Adipocyte (in vitro differentiated cells): ENCODE data around the gene NPAS2.

Experiments used
- DNase-seq: peaks from one replicate; pipeline ENCODE4 v3.0.0-alpha.2; 2015; ENCODE audit warnings: low read depth
- H3K27me3 ChIP-seq: replicated peaks from 2 replicates; pipeline ENCODE4 v1.7.0; 2013; ENCODE audit warnings: mild to moderate bottlenecking, low read length, moderate library complexity; ENCODE audit not compliant: control insufficient read depth, insufficient read depth
- H3K36me3 ChIP-seq: 2 replicates; pipeline ENCODE4 v1.7.0; 2013; ENCODE audit warnings: low read length, mild to moderate bottlenecking, moderate library complexity; ENCODE audit not compliant: control insufficient read depth, insufficient read depth, severe bottlenecking
- H3K4me1 ChIP-seq: 2 replicates; pipeline ENCODE4 v1.7.0; 2013; ENCODE audit warnings: mild to moderate bottlenecking, low read length, moderate library complexity; ENCODE audit not compliant: control insufficient read depth, insufficient read depth
- H3K4me3 ChIP-seq: 2 replicates; pipeline ENCODE4 v1.7.0; 2013; ENCODE audit warnings: mild to moderate bottlenecking, low read length, moderate library complexity
- H3K9ac ChIP-seq: 2 replicates; pipeline ENCODE4 v1.7.0; 2013; ENCODE audit warnings: mild to moderate bottlenecking, low read length, moderate library complexity
- H3K9me3 ChIP-seq: 2 replicates; pipeline ENCODE4 v1.7.0; 2013; ENCODE audit warnings: mild to moderate bottlenecking, low read length, moderate library complexity; ENCODE audit not compliant: control insufficient read depth

Gene NPAS2

DNA sequence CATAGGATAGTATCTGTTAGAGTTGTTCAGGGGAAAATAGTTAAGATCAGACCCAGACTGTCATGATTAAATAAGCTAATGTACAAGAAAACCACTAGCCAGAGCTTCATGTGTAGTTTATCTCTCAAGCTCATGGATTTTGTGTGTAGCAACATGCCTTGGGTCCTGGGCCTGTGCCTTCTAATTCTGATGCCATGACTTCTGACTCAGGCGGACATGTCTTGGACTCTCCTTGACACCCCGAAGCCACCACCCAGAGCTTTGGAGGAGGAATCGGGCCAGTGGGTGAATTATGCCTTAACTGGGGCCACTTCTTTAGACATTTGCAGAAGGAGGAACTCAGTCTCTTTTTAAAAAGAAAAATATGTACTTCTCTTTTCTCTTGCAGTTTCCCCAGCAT, 68.7 kb downstream of the NPAS2 start:
- Histone ChIP-seq H3K27me3 (no peaks in the 10 kb centered on the region), H3K4me1 (peaks cover 36% of the 10 kb centered on the region), H3K4me3 (no peak overlapping the region), H3K36me3 (no peaks in the 10 kb centered on the region), H3K9ac (no peak overlapping the region), H3K9me3 (no peaks in the 10 kb centered on the region)
- no peak for DNase-seq

DNA sequence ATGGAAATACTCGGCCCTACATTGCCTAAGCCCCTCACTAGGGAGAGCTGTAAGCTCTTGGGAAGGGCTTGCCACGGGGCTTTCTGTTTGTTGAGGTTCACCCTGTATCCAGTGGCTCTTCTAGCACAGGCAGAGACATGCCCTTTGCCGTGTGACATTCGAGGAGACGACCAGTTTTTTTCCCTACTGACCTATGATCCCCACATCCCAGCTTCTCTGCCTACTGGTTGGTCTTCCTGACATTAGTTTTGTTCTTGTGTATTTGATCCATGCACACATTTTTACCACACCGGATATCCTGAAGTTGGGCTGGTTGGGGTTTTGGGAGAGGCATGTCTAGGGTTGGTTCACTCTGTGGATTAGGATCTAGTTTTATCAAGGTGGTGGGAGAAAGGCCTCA, 69.3 kb downstream of the NPAS2 start:
- H3K9me3 ChIP-seq = no peaks in the 10 kb centered on the region
- DNase-seq = no peak
- no peak overlapping the region for H3K9ac ChIP-seq
- no peaks in the 10 kb centered on the region for H3K27me3 ChIP-seq
- peaks cover 39% of the 10 kb centered on the region for H3K4me1 ChIP-seq
- H3K4me3 ChIP-seq = no peak overlapping the region
- no peaks in the 10 kb centered on the region for H3K36me3 ChIP-seq

DNA sequence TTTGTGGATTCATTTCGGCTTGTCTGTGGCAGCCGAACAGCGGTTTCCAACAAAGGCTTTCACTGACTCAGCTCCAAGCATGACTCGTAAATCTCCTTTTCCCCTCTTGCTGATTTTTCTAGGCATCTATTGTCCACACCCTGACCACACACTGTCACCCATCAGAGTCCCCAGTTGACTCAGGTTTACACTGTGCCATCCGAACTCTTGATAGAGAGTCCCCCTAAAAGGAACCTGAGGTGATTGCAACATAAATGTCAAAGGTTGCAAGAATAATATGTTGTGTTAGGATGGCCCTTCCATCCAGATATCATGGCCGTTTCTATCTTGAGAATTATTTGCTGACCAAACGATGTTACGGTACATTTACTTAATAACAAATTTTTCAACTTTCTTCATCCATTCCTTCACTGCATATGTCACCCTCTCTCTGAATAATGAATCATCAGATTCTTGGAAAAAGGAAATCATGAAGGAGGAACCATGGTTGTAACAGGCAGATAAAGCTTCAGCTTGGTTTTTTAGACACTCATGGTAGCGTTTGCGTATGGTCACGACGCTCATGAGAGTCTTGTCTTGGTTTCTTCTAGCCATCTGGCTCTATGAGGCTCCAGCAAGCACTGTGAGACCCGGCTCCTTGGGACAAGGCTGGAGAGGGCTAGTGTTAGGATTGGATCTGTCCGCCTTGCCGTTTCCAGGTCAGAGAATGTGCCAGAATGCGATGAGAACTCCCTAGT, 72.1 kb downstream of the NPAS2 start:
- peak overlapping the region; percentile 60 for H3K9ac ChIP-seq
- H3K9me3 ChIP-seq = no peaks in the 10 kb centered on the region
- H3K4me3 ChIP-seq = peak overlapping the region; percentile 65
- peaks cover 39% of the 10 kb centered on the region for H3K4me1 ChIP-seq
- DNase-seq = peak; percentile 43
- no peaks in the 10 kb centered on the region for H3K27me3 ChIP-seq
- H3K36me3 ChIP-seq = no peaks in the 10 kb centered on the region

DNA sequence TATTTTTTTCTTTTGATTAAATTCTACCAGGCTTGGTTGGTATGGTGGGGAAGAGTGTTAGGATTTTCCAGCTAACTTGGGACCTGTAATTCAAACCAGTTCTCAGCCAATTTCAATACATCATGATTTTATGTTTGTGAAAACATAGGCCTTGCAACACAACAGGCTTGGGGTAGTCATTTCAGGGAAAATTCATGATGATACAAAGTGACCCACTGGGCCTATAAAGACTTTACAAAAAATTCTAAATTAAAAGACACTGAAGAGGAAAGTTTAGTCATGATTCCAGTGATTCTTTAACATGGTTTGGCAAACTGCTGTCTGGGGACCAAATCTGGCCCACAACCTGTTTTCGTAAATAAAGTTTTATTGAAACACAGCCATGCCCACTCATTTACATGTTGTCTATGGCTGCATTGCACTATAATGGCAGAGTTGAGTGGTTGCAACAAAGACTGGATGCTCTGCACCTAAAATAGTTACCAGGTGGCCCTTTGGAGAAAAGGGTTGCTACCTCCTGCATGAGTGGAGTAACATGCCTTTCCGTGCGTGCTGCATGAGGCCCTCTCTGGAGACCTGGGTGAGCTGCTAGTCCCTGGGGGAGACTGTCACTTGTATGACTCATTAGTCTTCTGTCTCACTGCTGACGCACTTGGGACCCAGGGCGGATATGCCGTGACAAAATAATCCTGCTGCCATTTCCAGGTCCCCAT, 73.6 kb downstream of the NPAS2 start:
- H3K9ac ChIP-seq = peak overlapping the region; percentile 54
- no peaks in the 10 kb centered on the region for H3K27me3 ChIP-seq
- H3K4me1 ChIP-seq = peaks cover 29% of the 10 kb centered on the region
- peak overlapping the region; percentile 31 for H3K4me3 ChIP-seq
- H3K9me3 ChIP-seq = no peaks in the 10 kb centered on the region
- no peak for DNase-seq
- no peaks in the 10 kb centered on the region for H3K36me3 ChIP-seq

DNA sequence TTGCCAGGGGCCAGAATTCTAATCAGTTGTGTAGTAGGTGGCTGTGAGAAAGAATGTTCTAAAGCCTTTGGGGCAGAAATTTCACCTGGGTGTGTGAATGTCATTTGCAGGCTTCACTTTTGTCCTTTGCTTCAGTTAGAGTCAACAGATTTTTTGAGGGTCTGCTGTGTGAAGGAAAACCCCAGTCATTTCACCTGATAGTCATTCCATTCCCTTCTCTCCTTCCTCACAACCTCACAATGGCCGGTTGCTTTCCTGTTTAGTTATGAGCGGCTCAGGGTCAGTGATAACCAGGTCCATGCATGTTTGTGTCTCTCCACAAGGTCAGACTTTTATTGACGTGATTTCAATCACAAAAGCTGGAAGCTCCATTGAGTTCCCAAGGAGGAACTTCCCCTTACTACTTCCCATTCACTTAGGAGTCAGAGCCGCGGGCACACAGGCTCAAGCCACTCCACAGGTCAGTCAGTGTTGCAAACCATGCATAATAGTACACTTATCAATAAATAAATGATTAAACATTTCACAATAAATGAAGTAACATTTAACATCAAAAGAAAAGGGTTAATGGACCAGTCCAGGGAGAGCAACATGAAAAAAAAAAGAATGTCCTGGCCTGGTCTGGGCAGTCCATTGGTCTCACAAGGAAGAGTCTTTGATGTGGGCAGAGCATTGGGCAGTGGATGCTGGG, 74.3 kb downstream of the NPAS2 start:
- Histone ChIP-seq H3K4me1 (peaks cover 26% of the 10 kb centered on the region), H3K9me3 (no peaks in the 10 kb centered on the region), H3K9ac (no peak overlapping the region), H3K27me3 (no peaks in the 10 kb centered on the region), H3K4me3 (no peak overlapping the region), H3K36me3 (no peaks in the 10 kb centered on the region)
- no peak for DNase-seq

DNA sequence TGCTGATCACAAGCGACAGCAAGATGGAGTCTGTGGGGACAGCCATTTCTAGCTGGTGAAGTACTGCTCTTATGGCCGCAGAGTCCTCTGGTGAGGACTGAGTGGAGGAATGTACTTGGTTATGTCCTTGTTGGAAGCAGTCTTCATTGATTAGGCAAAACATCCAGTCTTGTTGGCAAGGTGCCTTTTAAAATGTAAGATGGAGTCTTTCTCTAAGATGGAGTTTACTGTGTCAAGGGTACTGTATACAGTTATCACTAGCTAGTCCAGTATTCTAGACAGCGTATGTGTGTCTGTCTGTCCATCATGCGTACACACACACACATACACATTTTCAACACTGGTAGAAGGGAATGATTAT, 74.8 kb downstream of the NPAS2 start:
- Histone ChIP-seq H3K4me3 (no peak overlapping the region), H3K9me3 (no peaks in the 10 kb centered on the region)
- no peak for DNase-seq

DNA sequence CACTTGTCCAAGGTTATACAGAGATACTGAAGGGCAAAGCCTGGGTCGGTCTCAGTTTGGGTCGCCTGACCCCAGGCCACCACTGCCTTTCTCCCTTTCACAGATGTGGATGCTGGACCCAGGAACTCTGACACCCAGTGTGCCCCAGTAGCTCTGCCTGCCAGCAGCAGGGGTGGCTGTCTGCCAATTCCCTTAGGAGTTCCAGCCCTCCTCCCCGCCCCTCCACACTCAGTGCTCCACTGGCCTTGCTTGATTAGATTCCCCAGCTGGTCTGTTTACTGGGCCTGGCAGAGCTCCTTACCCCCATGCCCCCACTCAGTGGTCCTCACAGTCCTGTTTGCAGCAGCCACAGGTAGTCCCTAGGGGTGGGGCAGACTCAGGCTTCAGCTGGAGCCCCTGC, 75.5 kb downstream of the NPAS2 start:
- H3K4me1 ChIP-seq = peaks cover 26% of the 10 kb centered on the region
- peaks cover 2% of the 10 kb centered on the region for H3K9me3 ChIP-seq
- no peaks in the 10 kb centered on the region for H3K27me3 ChIP-seq
- H3K36me3 ChIP-seq = no peaks in the 10 kb centered on the region
- no peak overlapping the region for H3K9ac ChIP-seq
- no peak for DNase-seq
- no peak overlapping the region for H3K4me3 ChIP-seq

More for the DNA sequence above, 74.8 kb downstream of the NPAS2 start:
- Histone ChIP-seq H3K36me3 (no peaks in the 10 kb centered on the region), H3K9ac (no peak overlapping the region), H3K27me3 (no peaks in the 10 kb centered on the region), H3K4me1 (peaks cover 26% of the 10 kb centered on the region)

DNA sequence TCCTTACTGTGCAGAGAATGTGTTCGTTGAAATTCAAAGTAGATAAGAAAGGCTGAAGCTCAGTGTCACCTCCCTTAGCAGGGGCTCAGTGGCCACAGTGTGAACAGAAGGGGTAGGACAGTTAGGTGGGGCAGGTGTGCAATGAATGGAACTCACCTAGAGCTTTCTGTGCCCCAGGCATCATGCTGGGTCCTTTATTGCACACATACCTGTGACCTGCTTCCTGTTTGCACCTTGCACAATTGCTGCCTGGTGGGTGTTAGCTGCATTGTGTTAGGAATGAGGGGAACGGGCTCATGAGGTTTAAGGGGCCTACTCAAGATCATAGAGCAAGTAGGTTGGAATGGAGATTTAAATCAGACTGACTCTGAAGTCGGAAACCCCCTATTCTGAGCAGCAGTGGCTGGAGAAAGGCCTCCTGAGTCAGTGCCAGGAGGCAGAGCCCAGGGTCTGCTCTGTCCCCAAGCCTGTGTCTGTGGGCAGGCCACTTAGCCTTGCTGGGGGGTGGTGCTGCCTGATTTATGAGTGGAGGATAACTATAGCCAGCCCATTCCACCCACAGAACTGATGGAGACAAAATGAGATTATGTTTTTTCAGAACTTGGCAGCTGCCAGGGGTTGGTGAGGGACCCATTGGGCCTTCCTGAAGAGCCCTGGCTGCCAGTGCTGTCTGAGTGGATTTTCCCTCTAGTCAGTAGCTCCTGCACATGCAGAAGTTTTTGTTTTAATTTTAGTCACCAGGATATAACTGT, 76.2 kb downstream of the NPAS2 start:
- H3K9me3 ChIP-seq = peaks cover 3% of the 10 kb centered on the region
- H3K36me3 ChIP-seq = no peaks in the 10 kb centered on the region
- peaks cover 26% of the 10 kb centered on the region for H3K4me1 ChIP-seq
- H3K27me3 ChIP-seq = no peaks in the 10 kb centered on the region
- no peak overlapping the region for H3K9ac ChIP-seq
- no peak for DNase-seq
- no peak overlapping the region for H3K4me3 ChIP-seq

DNA sequence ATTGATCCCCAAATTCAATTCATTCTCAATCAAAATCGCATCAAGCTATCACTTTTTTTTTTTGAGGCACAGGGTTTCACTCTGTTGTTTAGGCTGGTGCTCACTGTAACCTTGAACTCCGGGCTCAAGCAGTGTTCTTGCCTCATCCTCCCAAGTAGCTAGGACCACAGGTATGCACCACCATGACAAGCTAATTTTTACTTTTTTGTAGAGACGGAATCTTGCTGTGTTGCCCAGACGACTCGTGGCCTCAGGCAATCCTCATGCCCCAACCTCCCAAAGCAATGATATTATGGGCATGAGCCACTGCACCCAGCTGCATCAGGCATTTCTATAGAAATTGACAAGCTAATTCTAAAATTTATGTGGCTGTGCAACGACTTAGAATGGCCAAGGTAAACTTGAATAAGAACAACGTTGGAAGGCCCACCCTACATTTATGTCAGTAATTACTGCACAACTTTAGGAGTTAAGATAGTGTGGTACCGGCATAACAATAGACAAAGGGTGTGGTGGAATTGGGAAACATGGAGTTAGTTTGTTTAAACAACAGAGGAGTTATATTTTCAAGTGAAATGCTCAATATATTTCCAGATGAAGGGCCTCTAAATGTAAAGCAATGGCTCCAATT, 78.2 kb downstream of the NPAS2 start:
- Histone ChIP-seq H3K4me3 (no peak overlapping the region), H3K4me1 (peaks cover 15% of the 10 kb centered on the region), H3K36me3 (no peaks in the 10 kb centered on the region), H3K9me3 (peaks cover 3% of the 10 kb centered on the region), H3K27me3 (no peaks in the 10 kb centered on the region), H3K9ac (no peak overlapping the region)
- DNase-seq = no peak

DNA sequence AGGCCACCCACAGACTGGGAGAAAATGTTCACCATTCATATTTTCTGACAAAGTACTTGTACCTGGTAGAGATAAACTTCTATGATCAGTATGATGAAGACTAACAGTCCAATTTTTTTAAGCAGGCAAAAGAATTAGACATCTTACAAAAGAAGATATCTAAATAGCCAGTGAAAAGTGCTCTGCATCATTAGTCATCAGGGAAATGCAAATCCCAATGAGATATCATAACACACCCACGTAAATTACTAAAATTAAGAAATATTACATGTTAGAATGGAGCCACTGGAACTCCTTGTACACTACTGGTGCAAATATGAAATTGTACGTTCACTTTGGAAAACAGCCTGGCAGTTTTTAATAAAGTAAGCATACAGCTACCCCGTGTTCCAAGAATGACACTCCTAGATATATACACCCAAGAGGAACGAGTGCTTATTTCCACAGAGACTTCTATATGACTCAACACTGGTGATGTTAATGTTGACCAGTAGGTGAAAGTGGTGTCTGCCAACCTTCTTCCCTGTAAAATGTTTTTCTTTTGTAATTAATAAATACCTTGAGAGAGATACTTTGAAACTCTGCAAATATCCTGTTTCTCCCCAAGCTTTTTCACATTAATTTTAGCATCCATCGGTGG, 80.3 kb downstream of the NPAS2 start:
- peaks cover 6% of the 10 kb centered on the region for H3K36me3 ChIP-seq
- peaks cover 3% of the 10 kb centered on the region for H3K9me3 ChIP-seq
- DNase-seq = no peak
- no peak overlapping the region for H3K9ac ChIP-seq
- H3K27me3 ChIP-seq = no peaks in the 10 kb centered on the region
- peaks cover 17% of the 10 kb centered on the region for H3K4me1 ChIP-seq
- no peak overlapping the region for H3K4me3 ChIP-seq
